GM18505 (cell line): ENCODE measurements around the gene SPACA6.

Source experiments
- ATAC-seq: cut with Tn5 transposase; IDR thresholded peaks from one replicate; pipeline ENCODE4 v1.9.1; 2021; ENCODE audit not compliant: unreplicated experiment
- POLR2A ChIP-seq: IDR thresholded peaks from 4 replicates; pipeline ENCODE4 v1.6.1; 2011; ENCODE audit warnings: borderline replicate concordance; ENCODE audit not compliant: insufficient read depth, insufficient read length; ENCODE audit errors: extremely low read depth

SPACA6 gene

GRCh38 chr19:51743405-51743804, 50.3 kb downstream of the SPACA6 start:
- no peak for ATAC-seq
- no peak for TF ChIP-seq POLR2A

GRCh38 chr19:51746731-51747130, 53.6 kb downstream of the SPACA6 start:
- no peak for TF ChIP-seq POLR2A
- no peak for ATAC-seq

GRCh38 chr19:51749979-51750378, 56.8 kb downstream of the SPACA6 start:
- TF ChIP-seq POLR2A = no peak
- no peak for ATAC-seq

- ATAC-seq = no peak
- TF ChIP-seq POLR2A = no peak
These were observed 57.4 kb downstream of the SPACA6 start for GRCh38 chr19:51750400-51751094.

GRCh38 chr19:51751655-51752054, 58.5 kb downstream of the SPACA6 start, which contains the start of gene FPR1:
Gene FPR1 (minus strand): TSS chr19:51751878. CDS start chr19:51746994, 4,884 bp downstream.
- no peak for ATAC-seq
- no peak for TF ChIP-seq POLR2A

- ATAC-seq = no peak
These were observed 61.0 kb downstream of the SPACA6 start for GRCh38 chr19:51754109-51754508.

GRCh38 chr19:51754770-51755169, 61.6 kb downstream of the SPACA6 start:
- ATAC-seq = no peak

More at GRCh38 chr19:51754109-51754508, 61.0 kb downstream of the SPACA6 start:
- no peak for TF ChIP-seq POLR2A

More at GRCh38 chr19:51754770-51755169, 61.6 kb downstream of the SPACA6 start:
- TF ChIP-seq POLR2A = no peak
